CD4-positive, alpha-beta T cell treated with Interferon alpha-2 for 1 hour (primary cell): Measurements from ENCODE around the gene GHITM.
"Not testable (repeated sequence)": the region's sequence is repeated elsewhere in the genome, so short reads cannot be mapped to it uniquely, and the experiment has no call there.

Experiments
- DNase-seq, 2 donors: peaks; one replicate each; pipeline ENCODE4 v3.0.0-alpha.2; 2020 to 2022

The GHITM gene

GRCh38 chr10:84176836-84177474 lies 37.6 kb downstream of the GHITM start:
- DNase-seq = no peak

- DNase-seq = peak; percentile 67 to 74
Observed at GRCh38 chr10:84177541-84178141, 38.3 kb downstream of the GHITM start.

GRCh38 chr10:84178160-84178609 lies 38.9 kb downstream of the GHITM start:
- no peak for DNase-seq

GRCh38 chr10:84179059-84179710 lies 39.9 kb downstream of the GHITM start:
- DNase-seq = peak; percentile 33 to 53

- DNase-seq = not testable (repeated sequence)
Observed at GRCh38 chr10:84180386-84180785, 41.1 kb downstream of the GHITM start.

- DNase-seq = no peak
Observed at GRCh38 chr10:84181631-84182030, 42.3 kb downstream of the GHITM start.

GRCh38 chr10:84184517-84184916 lies 45.2 kb downstream of the GHITM start:
- DNase-seq = no peak

- no peak for DNase-seq
Observed at GRCh38 chr10:84185526-84186175, 46.3 kb downstream of the GHITM start.

GRCh38 chr10:84188815-84189214 lies 49.5 kb downstream of the GHITM start:
- no peak for DNase-seq

- DNase-seq = no peak
Observed at GRCh38 chr10:84190621-84191020, 51.3 kb downstream of the GHITM start.

- DNase-seq = peak; percentile 18 to 43
Observed at GRCh38 chr10:84191106-84191505, 51.8 kb downstream of the GHITM start.

- DNase-seq = no peak
Observed at GRCh38 chr10:84193327-84193726, 54.0 kb downstream of the GHITM start.

- DNase-seq = no peak
Observed at GRCh38 chr10:84193846-84194423, 54.6 kb downstream of the GHITM start.

- DNase-seq = peak; percentile 51 to 69
Observed at GRCh38 chr10:84194424-84195043, 55.2 kb downstream of the GHITM start, which contains the start of gene CDHR1. TSS of gene CDHR1 (plus strand) at chr10:84194537. CDS start at chr10:84194761, 224 bp downstream.

- no peak for DNase-seq
Observed at GRCh38 chr10:84195044-84195830, 55.9 kb downstream of the GHITM start.

GRCh38 chr10:84196083-84196482 lies 56.8 kb downstream of the GHITM start:
- no peak for DNase-seq

GRCh38 chr10:84196941-84197340 lies 57.6 kb downstream of the GHITM start:
- DNase-seq = no peak

- DNase-seq = no peak
Observed at GRCh38 chr10:84197643-84198042, 58.3 kb downstream of the GHITM start.

GRCh38 chr10:84198206-84198915 lies 59.1 kb downstream of the GHITM start:
- no peak for DNase-seq

GRCh38 chr10:84200537-84201243 lies 61.4 kb downstream of the GHITM start:
- DNase-seq = no peak

- DNase-seq = no peak
Observed at GRCh38 chr10:84201244-84201606, 61.9 kb downstream of the GHITM start.
